ENCODE results near the gene CDHR3.

DNA sequence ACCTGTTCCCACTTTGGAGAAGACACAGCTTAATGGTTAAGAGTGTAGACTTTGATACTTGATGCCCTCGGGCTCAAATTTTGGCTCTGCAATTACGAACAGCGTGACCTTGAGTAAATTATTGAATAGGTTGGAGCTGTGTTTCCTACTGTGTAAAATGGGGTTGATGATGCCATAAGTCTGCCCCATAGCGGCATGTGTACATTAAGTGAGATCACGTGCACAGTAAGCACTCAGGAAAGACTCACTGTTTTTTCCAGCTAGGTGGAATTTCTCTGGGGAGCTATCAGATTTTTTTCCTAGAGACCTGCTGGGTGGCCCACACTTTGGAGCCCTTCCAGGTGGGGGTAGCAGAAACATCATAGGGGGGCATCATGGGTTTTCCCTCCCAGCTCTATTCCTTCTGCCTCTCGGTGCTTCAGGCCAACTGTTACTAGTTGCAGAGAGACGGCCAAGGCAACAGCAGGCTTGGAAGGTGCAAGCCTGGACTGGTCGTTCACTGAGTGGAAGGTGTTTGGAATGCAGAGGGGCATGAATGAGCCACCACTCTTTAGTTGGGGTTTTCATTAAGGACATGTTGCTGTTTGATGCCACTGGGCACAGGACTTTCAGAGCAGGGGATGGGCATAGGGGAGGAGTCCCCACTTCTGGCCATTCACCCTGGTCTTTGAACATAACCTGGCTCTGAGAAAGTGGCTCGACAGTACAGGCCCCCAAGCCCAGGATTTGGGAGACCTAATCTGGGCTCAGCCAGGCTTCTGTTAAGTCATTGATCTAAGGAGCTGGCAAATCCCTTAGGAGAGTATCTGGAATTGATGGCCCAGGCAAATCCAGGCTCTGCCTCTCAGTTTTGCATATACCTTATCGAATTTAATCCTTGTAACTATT is 85.0 kb downstream of the CDHR3 start:
- TF ChIP-seq, protein P1, sequence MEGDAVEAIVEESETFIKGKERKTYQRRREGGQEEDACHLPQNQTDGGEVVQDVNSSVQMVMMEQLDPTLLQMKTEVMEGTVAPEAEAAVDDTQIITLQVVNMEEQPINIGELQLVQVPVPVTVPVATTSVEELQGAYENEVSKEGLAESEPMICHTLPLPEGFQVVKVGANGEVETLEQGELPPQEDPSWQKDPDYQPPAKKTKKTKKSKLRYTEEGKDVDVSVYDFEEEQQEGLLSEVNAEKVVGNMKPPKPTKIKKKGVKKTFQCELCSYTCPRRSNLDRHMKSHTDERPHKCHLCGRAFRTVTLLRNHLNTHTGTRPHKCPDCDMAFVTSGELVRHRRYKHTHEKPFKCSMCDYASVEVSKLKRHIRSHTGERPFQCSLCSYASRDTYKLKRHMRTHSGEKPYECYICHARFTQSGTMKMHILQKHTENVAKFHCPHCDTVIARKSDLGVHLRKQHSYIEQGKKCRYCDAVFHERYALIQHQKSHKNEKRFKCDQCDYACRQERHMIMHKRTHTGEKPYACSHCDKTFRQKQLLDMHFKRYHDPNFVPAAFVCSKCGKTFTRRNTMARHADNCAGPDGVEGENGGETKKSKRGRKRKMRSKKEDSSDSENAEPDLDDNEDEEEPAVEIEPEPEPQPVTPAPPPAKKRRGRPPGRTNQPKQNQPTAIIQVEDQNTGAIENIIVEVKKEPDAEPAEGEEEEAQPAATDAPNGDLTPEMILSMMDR (IDR thresholded peaks at IDR 0.05): no peak
- TF ChIP-seq POLR2A (IDR thresholded peaks at IDR 0.05): no peak
